DMS153 treated with DMSO at 0.1 percent for 48 hours (cell line): ENCODE measurements around the gene CRABP2.

Experiments
- DNase-seq: peaks from one replicate; lab custom pipeline; 2025; ENCODE audit not compliant: unreplicated experiment; lab: John Stamatoyannopoulos, UW

The CRABP2 gene

GRCh38 chr1:156656806-156657740 lies 48.3 kb downstream of the CRABP2 start:
- DNase-seq, result peak; percentile 74

- DNase-seq, result no peak
Measured at GRCh38 chr1:156655904-156656516, 49.4 kb downstream of the CRABP2 start.

GRCh38 chr1:156655151-156655903 lies 50.1 kb downstream of the CRABP2 start:
- DNase-seq, result no peak

GRCh38 chr1:156654700-156655099 lies 50.7 kb downstream of the CRABP2 start:
- no peak for DNase-seq

- DNase-seq, result no peak
Measured at GRCh38 chr1:156652992-156653355, 52.4 kb downstream of the CRABP2 start.

- no peak for DNase-seq
Measured at GRCh38 chr1:156652131-156652991, 53.0 kb downstream of the CRABP2 start.
